HEK293 (cell line): ENCODE results near the gene CPA2.

ENCODE experiments used
- CTCF ChIA-PET: fragments of 350-600 bp; formaldehyde crosslinking; extraction: SDS; loops from one replicate; lab custom pipeline; 2021; ENCODE audit warnings: antibody characterized with exemption; lab: Yijun Ruan, JAX
- POLR2A ChIA-PET: fragments of 300-600 bp; formaldehyde crosslinking; extraction: SDS; loops from one replicate; lab custom pipeline; 2020; ENCODE audit warnings: antibody characterized with exemption, inconsistent platforms; lab: Yijun Ruan, JAX
- H3K27ac ChIP-seq: fragments of 200-500 bp; sonication (Bioruptor generic); 2 replicates; pipeline ENCODE4 v1.5.1; 2014; ENCODE audit warnings: low read depth, low read length, control low read depth, inconsistent platforms; ENCODE audit errors: extremely low read depth
- H3K36me3 ChIP-seq, 2 experiments: fragments of 200-500 bp in 1 of 2; sonication (Bioruptor generic) in 1 of 2; 1 replicate in 1 of 2; 2 replicates in 1 of 2; pipeline ENCODE4 v1.5.1; 2014 to 2017; ENCODE audit warnings: inconsistent platforms in 2 of 2, low read length in 2 of 2; ENCODE audit not compliant: control insufficient read depth in 2 of 2, insufficient read depth in 1 of 2
- H3K4me1 ChIP-seq: fragments of 200-500 bp; sonication (Bioruptor generic); 2 replicates; pipeline ENCODE4 v1.5.1; 2014; ENCODE audit warnings: mild to moderate bottlenecking, low read length, inconsistent platforms; ENCODE audit not compliant: control insufficient read depth, insufficient read depth
- H3K4me3 ChIP-seq: 2 replicates; pipeline ENCODE4 v1.5.1; 2011; ENCODE audit warnings: low read depth, mild to moderate bottlenecking, control low read depth, low read length, moderate library complexity
- H3K9me3 ChIP-seq: fragments of 200-500 bp; sonication (Bioruptor generic); 2 replicates; pipeline ENCODE4 v1.5.1; 2014; ENCODE audit warnings: low read depth, low read length, inconsistent platforms; ENCODE audit not compliant: control insufficient read depth, insufficient read depth
- GLIS1 ChIP-seq: fragments of 450-650 bp; formaldehyde crosslinking; IDR thresholded peaks from 2 replicates; pipeline ENCODE4 v1.5.1; 2016; ENCODE audit warnings: missing biosample characterization, missing genetic modification characterization
- HOXA7 ChIP-seq: sonication (generic); formaldehyde crosslinking; IDR thresholded peaks from 2 replicates; pipeline ENCODE4 v1.8.1; 2022; ENCODE audit warnings: missing genetic modification reagents, borderline replicate concordance
- KLF16 ChIP-seq: fragments of 450-650 bp; formaldehyde crosslinking; IDR thresholded peaks from 2 replicates; pipeline ENCODE4 v1.5.1; 2017; ENCODE audit warnings: missing biosample characterization, missing genetic modification characterization
- MEIS1 ChIP-seq: sonication (generic); formaldehyde crosslinking; IDR thresholded peaks from 2 replicates; pipeline ENCODE4 v1.8.1; 2022; ENCODE audit warnings: missing genetic modification reagents, mild to moderate bottlenecking, borderline replicate concordance
- MZF1 ChIP-seq: fragments of 450-650 bp; formaldehyde crosslinking; IDR thresholded peaks from 2 replicates; pipeline ENCODE4 v1.5.1; 2017; ENCODE audit warnings: missing biosample characterization, missing genetic modification characterization, borderline replicate concordance
- SALL2 ChIP-seq: fragments of 450-650 bp; formaldehyde crosslinking; IDR thresholded peaks from 2 replicates; pipeline ENCODE4 v1.5.0; 2017; ENCODE audit warnings: missing biosample characterization, mild to moderate bottlenecking, missing genetic modification characterization, borderline replicate concordance
- SCRT1 ChIP-seq: fragments of 450-650 bp; formaldehyde crosslinking; IDR thresholded peaks from 2 replicates; pipeline ENCODE4 v1.5.1; 2016; ENCODE audit warnings: missing biosample characterization, missing genetic modification characterization, borderline replicate concordance
- SP3 ChIP-seq: fragments of 450-650 bp; formaldehyde crosslinking; IDR thresholded peaks from 2 replicates; pipeline ENCODE4 v1.5.1; 2016; ENCODE audit warnings: missing biosample characterization, missing genetic modification characterization
- SP7 ChIP-seq: fragments of 450-650 bp; formaldehyde crosslinking; IDR thresholded peaks from 2 replicates; pipeline ENCODE4 v1.5.1; 2016; ENCODE audit warnings: missing biosample characterization, missing genetic modification characterization
- YY1 ChIP-seq: fragments of 450-650 bp; formaldehyde crosslinking; IDR thresholded peaks from 2 replicates; pipeline ENCODE4 v1.5.1; 2018; ENCODE audit warnings: missing biosample characterization, missing genetic modification characterization
- ZBTB1 ChIP-seq: fragments of 450-650 bp; formaldehyde crosslinking; IDR thresholded peaks from 2 replicates; pipeline ENCODE4 v1.5.1; 2016; ENCODE audit warnings: missing biosample characterization, missing genetic modification characterization
- ZBTB17 ChIP-seq: fragments of 450-650 bp; formaldehyde crosslinking; IDR thresholded peaks from 2 replicates; pipeline ENCODE4 v1.5.1; 2016; ENCODE audit warnings: missing biosample characterization, missing genetic modification characterization
- ZNF157 ChIP-seq: fragments of 450-650 bp; formaldehyde crosslinking; IDR thresholded peaks from 2 replicates; pipeline ENCODE4 v1.5.1; 2016; ENCODE audit warnings: missing biosample characterization, missing genetic modification characterization
- ZNF266 ChIP-seq: fragments of 450-650 bp; formaldehyde crosslinking; IDR thresholded peaks from 2 replicates; pipeline ENCODE4 v1.5.1; 2016; ENCODE audit warnings: missing biosample characterization, missing genetic modification characterization, low read depth
- ZNF292 ChIP-seq: fragments of 450-650 bp; formaldehyde crosslinking; IDR thresholded peaks from 2 replicates; pipeline ENCODE4 v1.5.1; 2016; ENCODE audit warnings: low read depth, missing biosample characterization, missing genetic modification characterization, borderline replicate concordance
- ZNF561 ChIP-seq: fragments of 450-650 bp; IDR thresholded peaks from 2 replicates; pipeline ENCODE4 v1.5.1; 2018; ENCODE audit warnings: missing biosample characterization, missing genetic modification characterization, borderline replicate concordance
- ZNF585B ChIP-seq: fragments of 450-650 bp; formaldehyde crosslinking; IDR thresholded peaks from 2 replicates; pipeline ENCODE4 v1.5.1; 2016; ENCODE audit warnings: missing biosample characterization, missing genetic modification characterization
- ZNF600 ChIP-seq: fragments of 450-650 bp; formaldehyde crosslinking; IDR thresholded peaks from 2 replicates; pipeline ENCODE4 v1.5.1; 2016; ENCODE audit warnings: missing biosample characterization, missing genetic modification characterization
- ZNF626 ChIP-seq: fragments of 450-650 bp; sonication (Bioruptor Pico); formaldehyde crosslinking; IDR thresholded peaks from 2 replicates; pipeline ENCODE4 v1.5.1; 2018; ENCODE audit warnings: missing biosample characterization, missing genetic modification characterization, inconsistent platforms
- ZNF664 ChIP-seq: fragments of 450-650 bp; formaldehyde crosslinking; IDR thresholded peaks from 2 replicates; pipeline ENCODE4 v1.5.1; 2016; ENCODE audit warnings: missing biosample characterization, missing genetic modification characterization
- ZNF76 ChIP-seq: fragments of 450-650 bp; formaldehyde crosslinking; IDR thresholded peaks from 2 replicates; pipeline ENCODE4; 2016; ENCODE audit warnings: low read depth, missing biosample characterization, missing genetic modification characterization, borderline replicate concordance
- ZNF785 ChIP-seq: fragments of 450-650 bp; formaldehyde crosslinking; IDR thresholded peaks from 2 replicates; pipeline ENCODE4 v1.5.1; 2016; ENCODE audit warnings: missing biosample characterization, missing genetic modification characterization
- ZSCAN16 ChIP-seq: fragments of 450-650 bp; formaldehyde crosslinking; IDR thresholded peaks from 2 replicates; pipeline ENCODE4 v1.5.1; 2016; ENCODE audit warnings: missing biosample characterization, missing genetic modification characterization
- ZSCAN30 ChIP-seq: fragments of 450-650 bp; IDR thresholded peaks from 2 replicates; pipeline ENCODE4 v1.5.1; 2018; ENCODE audit warnings: missing biosample characterization, mild to moderate bottlenecking, missing genetic modification characterization, moderate library complexity
- TF ChIP-seq, protein P1 (sequence below): fragments of 450-650 bp; formaldehyde crosslinking; IDR thresholded peaks from 2 replicates; pipeline ENCODE4 v1.5.1; 2017; ENCODE audit warnings: missing biosample characterization, missing genetic modification characterization
- TF ChIP-seq, protein P2 (sequence below): fragments of 450-650 bp; formaldehyde crosslinking; IDR thresholded peaks from 2 replicates; pipeline ENCODE4; 2016; ENCODE audit warnings: missing biosample characterization, missing genetic modification characterization
- TF ChIP-seq, protein P3 (sequence below): fragments of 450-650 bp; formaldehyde crosslinking; IDR thresholded peaks from 2 replicates; pipeline ENCODE4 v1.5.1; 2016; ENCODE audit warnings: missing biosample characterization, missing genetic modification characterization
- TF ChIP-seq, protein P4 (sequence below): fragments of 450-650 bp; formaldehyde crosslinking; IDR thresholded peaks from 2 replicates; pipeline ENCODE4 v1.5.1; 2016; ENCODE audit warnings: missing biosample characterization, missing genetic modification characterization

The CPA2 gene

DNA sequence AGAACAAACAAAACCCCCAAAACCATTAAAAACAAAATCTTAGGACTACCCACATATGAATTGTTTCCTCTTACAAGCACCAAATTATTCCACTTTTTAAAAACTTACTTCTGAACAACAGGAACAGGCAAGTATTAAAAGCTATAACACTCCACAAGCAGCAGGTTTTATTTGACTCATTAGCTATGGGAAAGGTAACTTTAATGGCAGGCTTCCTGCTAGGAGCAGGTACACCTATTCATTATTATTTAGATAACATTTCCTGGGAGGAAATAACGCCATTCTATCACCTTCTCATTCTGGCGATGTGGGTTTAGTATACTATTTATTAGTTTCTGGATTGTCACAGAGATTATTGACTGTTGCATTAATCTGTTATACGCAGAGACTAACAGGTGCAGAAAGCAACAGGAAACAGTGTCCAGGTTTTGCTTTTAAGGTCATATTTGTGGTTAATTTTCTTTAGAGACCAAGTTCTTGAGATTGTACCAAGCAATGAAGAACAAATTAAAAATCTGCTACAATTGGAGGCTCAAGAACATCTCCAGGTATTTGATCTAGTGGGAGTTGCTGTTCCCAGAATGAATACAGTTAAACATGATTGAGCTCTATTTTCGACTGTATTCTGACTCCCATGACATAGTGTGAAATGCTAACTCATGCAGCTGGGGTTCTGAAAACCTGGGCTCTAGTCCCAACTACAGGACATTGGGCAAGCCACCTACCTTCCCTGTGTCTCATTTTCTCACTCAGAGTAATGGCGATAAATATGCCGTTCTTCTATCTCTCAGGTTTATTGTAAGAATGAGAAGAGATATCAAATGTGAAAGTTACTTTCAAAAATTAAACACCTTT, 2.0 kb downstream of the CPA2 start:
- H3K4me3 ChIP-seq = no peak overlapping the region
- POLR2A ChIA-PET = interaction anchor here (0.6 kb wide), 1 partner anchor 1101 kb away, joined by 3 read pairs; no protein-coding TSS in a partner anchor
- CTCF ChIA-PET = interaction anchor here (0.7 kb wide), 1 partner anchor 39 kb away, joined by 3 read pairs; no protein-coding TSS in a partner anchor
- H3K9me3 ChIP-seq = no peaks in the 10 kb centered on the region
- TF ChIP-seq MZF1 (tag by site-specific recombination) (no peak), SP7 (tag by site-specific recombination) (no peak), YY1 (tag by site-specific recombination) (no peak), GLIS1 (tag by site-specific recombination) (no peak), MEIS1 (CRISPR knock-in tag) (no peak), ZNF785 (no peak), ZNF157 (tag by site-specific recombination) (no peak), SP3 (tag by site-specific recombination) (no peak), ZBTB17 (tag by site-specific recombination) (no peak), ZNF664 (tag by site-specific recombination) (no peak), ZNF561 (tag by site-specific recombination) (no peak), ZNF585B (no peak), ZBTB1 (tag by site-specific recombination) (no peak), ZNF76 (tag by site-specific recombination) (no peak)
- TF ChIP-seq, protein P1, sequence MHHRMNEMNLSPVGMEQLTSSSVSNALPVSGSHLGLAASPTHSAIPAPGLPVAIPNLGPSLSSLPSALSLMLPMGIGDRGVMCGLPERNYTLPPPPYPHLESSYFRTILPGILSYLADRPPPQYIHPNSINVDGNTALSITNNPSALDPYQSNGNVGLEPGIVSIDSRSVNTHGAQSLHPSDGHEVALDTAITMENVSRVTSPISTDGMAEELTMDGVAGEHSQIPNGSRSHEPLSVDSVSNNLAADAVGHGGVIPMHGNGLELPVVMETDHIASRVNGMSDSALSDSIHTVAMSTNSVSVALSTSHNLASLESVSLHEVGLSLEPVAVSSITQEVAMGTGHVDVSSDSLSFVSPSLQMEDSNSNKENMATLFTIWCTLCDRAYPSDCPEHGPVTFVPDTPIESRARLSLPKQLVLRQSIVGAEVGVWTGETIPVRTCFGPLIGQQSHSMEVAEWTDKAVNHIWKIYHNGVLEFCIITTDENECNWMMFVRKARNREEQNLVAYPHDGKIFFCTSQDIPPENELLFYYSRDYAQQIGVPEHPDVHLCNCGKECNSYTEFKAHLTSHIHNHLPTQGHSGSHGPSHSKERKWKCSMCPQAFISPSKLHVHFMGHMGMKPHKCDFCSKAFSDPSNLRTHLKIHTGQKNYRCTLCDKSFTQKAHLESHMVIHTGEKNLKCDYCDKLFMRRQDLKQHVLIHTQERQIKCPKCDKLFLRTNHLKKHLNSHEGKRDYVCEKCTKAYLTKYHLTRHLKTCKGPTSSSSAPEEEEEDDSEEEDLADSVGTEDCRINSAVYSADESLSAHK = no peak
- TF ChIP-seq, protein P2, sequence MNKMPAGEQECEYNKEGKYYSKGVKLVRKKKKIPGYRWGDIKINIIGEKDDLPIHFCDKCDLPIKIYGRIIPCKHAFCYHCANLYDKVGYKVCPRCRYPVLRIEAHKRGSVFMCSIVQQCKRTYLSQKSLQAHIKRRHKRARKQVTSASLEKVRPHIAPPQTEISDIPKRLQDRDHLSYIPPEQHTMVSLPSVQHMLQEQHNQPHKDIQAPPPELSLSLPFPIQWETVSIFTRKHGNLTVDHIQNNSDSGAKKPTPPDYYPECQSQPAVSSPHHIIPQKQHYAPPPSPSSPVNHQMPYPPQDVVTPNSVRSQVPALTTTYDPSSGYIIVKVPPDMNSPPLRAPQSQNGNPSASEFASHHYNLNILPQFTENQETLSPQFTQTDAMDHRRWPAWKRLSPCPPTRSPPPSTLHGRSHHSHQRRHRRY = no peak
- no peak overlapping the region for H3K27ac ChIP-seq
- no peaks in the 10 kb centered on the region for H3K4me1 ChIP-seq
- no peaks in the 10 kb centered on the region for H3K36me3 ChIP-seq

DNA sequence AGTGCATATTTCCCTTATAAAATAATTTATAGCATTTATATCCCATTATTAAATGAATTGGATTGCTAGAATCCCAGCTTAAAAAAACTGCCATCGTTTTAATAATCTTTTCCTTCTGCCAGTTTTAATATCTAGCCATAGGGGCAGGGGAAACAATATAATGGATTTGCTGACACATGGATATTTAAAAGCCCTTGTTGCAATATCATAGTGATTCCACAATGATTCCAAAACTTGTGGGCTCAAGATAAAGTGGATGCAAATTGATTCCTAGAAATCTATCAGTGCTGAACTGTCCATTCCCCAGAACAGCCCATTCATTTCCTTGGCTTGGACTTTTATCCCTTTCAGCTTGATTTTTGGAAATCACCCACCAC, 2.6 kb downstream of the CPA2 start:
- CTCF ChIA-PET = interaction anchor here (0.5 to 0.7 kb wide), 2 partner anchors 26 to 39 kb away, joined by 3 read pairs; no protein-coding TSS in a partner anchor
- Histone ChIP-seq H3K4me1 (no peaks in the 10 kb centered on the region), H3K9me3 (no peaks in the 10 kb centered on the region), H3K36me3 (no peaks in the 10 kb centered on the region), H3K4me3 (no peak overlapping the region), H3K27ac (no peak overlapping the region)
- POLR2A ChIA-PET = no interaction called here
- TF ChIP-seq, protein P3, sequence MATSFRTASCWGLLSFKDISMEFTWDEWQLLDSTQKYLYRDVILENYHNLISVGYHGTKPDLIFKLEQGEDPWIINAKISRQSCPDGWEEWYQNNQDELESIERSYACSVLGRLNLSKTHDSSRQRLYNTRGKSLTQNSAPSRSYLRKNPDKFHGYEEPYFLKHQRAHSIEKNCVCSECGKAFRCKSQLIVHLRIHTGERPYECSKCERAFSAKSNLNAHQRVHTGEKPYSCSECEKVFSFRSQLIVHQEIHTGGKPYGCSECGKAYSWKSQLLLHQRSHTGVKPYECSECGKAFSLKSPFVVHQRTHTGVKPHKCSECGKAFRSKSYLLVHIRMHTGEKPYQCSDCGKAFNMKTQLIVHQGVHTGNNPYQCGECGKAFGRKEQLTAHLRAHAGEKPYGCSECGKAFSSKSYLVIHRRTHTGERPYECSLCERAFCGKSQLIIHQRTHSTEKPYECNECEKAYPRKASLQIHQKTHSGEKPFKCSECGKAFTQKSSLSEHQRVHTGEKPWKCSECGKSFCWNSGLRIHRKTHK (tag by site-specific recombination) = no peak
- TF ChIP-seq YY1 (tag by site-specific recombination) = no peak
- no peak for TF ChIP-seq KLF16 (tag by site-specific recombination)
- TF ChIP-seq SCRT1 (tag by site-specific recombination) = no peak
- TF ChIP-seq ZNF626 (tag by site-specific recombination) = no peak
- TF ChIP-seq, protein P4, sequence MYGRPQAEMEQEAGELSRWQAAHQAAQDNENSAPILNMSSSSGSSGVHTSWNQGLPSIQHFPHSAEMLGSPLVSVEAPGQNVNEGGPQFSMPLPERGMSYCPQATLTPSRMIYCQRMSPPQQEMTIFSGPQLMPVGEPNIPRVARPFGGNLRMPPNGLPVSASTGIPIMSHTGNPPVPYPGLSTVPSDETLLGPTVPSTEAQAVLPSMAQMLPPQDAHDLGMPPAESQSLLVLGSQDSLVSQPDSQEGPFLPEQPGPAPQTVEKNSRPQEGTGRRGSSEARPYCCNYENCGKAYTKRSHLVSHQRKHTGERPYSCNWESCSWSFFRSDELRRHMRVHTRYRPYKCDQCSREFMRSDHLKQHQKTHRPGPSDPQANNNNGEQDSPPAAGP (tag by site-specific recombination) = no peak
- no peak for TF ChIP-seq ZNF292 (tag by site-specific recombination)
- no peak for TF ChIP-seq ZNF266 (tag by site-specific recombination)
- TF ChIP-seq MEIS1 (CRISPR knock-in tag) = no peak
- TF ChIP-seq SALL2 = no peak
- TF ChIP-seq ZSCAN16 (tag by site-specific recombination) = no peak
- no peak for TF ChIP-seq ZNF600 (tag by site-specific recombination)
- no peak for TF ChIP-seq HOXA7
- no peak for TF ChIP-seq ZSCAN30
